Suprapubic skin (tissue), 3 donors: ENCODE results near the gene CAMK2D.

Experiments used
- CTCF ChIP-seq, 2 donors: fragments of 200-600 bp in 1 of 2; fragments of 450-650 bp in 1 of 2; sonication (generic) in 1 of 2; IDR thresholded peaks; one replicate each; pipeline ENCODE4 v1.5.1; 2016 to 2019; ENCODE audit warnings: antibody characterized with exemption in 2 of 2, mild to moderate bottlenecking in 1 of 2, moderate library complexity in 1 of 2
- POLR2A ChIP-seq, 2 donors: fragments of 450-650 bp; IDR thresholded peaks; one replicate each; pipeline ENCODE4 v1.6.1; 2017; ENCODE audit warnings: antibody characterized with exemption in 2 of 2, mild to moderate bottlenecking in 2 of 2, moderate library complexity in 2 of 2

- TF ChIP-seq CTCF (IDR thresholded peaks at IDR 0.05) (no peak), POLR2A (IDR thresholded peaks at IDR 0.05) (no peak)
Measured at GRCh38 chr4:113419631-113420030, 341.9 kb downstream of the CAMK2D start.
